HG02852 (cell line): ENCODE results near the gene LRRC73.
"Not testable (repeated sequence)": the region's sequence is repeated elsewhere in the genome, so short reads cannot be mapped to it uniquely, and the experiment has no call there.

Experiments used
- ATAC-seq: cut with Tn5 transposase; IDR thresholded peaks from one replicate; pipeline ENCODE4 v1.9.1; 2021; ENCODE audit warnings: mild to moderate bottlenecking, moderate library complexity; ENCODE audit not compliant: unreplicated experiment

The LRRC73 gene

DNA sequence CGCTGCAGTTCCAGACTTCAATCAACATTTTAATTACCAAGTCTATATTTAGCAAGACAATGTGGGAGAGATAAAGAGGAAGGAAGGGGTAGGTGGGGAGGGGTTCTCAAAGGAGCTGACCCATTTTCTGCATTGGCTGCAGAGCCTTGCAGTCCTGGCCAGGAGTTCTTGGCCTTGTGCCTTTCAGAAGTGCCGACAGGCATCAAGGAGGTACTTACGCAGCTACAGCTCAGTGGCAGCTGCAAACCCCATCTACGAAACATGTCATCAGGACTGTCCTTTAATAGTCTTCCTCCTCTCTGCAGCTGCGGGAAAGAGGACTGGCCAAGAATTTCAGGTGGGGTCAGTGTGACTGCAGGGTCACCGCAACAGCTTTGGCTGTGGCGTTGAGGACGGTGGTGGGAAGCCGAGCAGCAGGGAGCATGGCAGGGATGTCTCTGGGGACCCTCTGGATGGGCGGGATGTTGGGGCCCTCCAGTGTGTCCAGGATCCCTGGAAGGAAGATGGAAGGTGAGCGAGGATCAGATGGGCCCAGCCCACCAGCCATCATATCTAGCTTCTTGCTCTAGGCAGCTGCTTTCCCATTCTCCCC lies 1.8 kb upstream of the LRRC73 start:
- ATAC-seq: no peak

DNA sequence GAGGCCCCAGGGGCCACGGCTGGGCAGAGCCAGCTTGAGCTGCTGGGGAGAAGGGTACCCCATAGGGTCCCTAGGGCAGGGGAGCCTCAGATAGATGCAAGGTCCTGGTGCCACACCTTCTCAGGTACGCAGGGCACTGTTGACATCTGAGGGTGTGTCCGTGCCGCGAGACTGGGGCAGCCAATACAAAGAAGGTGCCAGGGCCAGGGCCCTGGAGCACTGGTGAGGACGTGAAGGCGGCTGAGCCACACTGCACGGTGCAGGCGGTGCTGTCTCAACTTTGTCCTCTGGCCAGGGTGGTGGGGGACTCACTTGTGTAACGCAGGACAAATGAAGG lies 649 bp upstream of the LRRC73 start:
- ATAC-seq: no peak

DNA sequence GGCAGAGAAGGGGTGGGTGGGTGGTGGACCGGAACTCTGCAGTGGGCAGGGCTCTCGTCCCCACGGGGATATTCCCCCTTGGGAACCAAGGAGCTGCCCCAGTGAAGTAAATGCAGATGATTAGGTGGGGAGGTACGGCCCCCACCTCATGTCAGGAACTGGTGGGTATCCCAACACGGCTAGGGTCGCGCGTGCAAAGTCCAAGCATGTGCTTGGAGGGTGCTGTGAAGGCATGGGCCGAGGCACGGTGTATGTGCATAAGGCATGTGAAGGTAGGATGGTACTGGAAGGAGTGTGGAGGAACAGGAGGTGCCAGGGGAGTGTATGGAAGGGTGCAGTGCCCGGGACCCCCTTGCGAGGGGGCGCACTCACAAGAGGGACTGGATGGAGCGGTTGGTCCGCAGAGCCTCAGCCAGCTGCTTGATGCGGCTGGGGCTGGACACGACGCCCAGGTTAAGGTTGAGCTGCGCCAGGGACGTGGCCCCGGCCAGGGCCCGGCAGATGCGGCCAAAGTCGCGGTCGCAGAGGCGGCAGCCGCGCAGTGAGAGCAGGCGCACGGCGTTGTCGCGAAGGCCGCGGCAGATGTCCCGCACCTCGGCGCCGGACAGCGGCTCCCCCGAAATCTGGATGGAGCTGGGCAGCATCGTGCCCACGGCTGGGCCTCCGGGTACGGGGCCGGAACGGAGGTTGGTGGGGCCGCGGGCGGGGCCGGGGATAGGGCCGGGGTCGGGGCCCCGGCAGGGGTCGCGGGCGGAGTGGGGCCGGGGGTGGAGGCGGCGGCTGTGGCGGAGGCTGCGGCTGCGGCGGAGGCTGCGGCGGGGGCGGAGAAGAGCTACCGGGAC lies 783 bp downstream of the LRRC73 start:
- ATAC-seq: peak; percentile 17

GRCh38 chr6:43508481-43509141 lies 1.5 kb downstream of the LRRC73 start:
- ATAC-seq: no peak

GRCh38 chr6:43506667-43507471 lies 3.3 kb downstream of the LRRC73 start:
- ATAC-seq: no peak

DNA sequence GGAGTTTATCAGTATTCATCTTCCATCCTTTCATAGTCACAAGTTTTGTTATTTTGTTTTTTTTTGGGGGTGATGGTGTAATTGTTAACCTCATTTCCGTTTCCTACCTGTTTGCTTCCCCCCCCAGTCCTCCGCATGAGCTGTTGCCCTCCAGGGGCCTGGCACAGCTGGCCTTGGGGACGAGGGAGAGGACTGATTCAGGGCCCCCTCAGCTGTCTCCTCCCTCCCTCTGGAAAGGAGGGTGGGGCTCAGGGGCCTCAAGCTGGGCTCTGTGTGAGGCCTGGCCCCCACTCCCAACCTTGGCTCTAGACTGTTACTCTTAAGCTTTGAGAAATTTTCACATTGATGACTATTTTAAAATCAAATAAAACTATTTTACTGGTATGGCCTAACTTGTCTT lies 4.0 kb downstream of the LRRC73 start:
- no peak for ATAC-seq

DNA sequence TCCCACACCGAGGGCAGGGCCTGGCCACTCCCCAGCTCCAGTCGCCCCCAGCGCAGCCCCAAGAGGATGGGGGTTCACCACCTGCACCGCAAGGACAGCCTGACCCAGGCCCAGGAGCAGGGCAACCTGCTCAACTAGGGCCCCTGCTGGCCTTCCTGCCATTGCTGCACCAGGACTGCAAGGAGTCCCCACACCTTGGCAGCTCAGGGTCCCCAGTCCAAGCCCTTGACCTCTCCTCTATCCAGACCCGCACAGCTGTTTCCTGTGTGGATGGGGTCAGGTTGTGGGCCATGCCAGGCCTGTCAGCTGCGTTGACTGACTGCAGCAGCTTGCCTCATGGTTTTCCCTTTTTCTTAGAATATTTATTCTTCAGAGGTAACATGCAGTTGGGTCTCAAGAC lies 4.4 kb downstream of the LRRC73 start:
- no peak for ATAC-seq

GRCh38 chr6:43504756-43505593 lies 5.2 kb downstream of the LRRC73 start:
- ATAC-seq: no peak

- no peak for ATAC-seq
These were observed 6.7 kb downstream of the LRRC73 start for GRCh38 chr6:43503443-43503842.

DNA sequence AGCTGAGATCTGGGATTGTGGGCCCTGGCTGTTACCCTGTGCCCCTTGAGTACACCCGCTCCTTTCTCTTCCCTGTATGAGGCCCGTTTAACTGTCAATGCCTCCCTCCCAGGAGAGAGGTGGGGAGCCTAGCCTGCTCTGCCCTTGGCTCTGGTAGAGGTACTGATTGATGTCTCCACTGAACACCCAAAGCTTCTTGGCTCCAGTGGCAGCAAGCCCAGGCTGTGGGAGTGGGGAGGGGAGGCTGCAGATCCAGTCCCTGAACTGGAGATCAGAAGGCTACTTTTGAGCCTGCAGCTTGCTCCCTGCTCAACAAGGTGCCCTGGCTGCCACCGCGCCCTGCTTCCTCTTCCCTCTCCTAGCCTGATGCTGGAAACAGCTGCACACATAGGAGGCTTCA lies 7.5 kb downstream of the LRRC73 start:
- no peak for ATAC-seq

- ATAC-seq: no peak
These were observed 9.2 kb downstream of the LRRC73 start for GRCh38 chr6:43500921-43501320.

DNA sequence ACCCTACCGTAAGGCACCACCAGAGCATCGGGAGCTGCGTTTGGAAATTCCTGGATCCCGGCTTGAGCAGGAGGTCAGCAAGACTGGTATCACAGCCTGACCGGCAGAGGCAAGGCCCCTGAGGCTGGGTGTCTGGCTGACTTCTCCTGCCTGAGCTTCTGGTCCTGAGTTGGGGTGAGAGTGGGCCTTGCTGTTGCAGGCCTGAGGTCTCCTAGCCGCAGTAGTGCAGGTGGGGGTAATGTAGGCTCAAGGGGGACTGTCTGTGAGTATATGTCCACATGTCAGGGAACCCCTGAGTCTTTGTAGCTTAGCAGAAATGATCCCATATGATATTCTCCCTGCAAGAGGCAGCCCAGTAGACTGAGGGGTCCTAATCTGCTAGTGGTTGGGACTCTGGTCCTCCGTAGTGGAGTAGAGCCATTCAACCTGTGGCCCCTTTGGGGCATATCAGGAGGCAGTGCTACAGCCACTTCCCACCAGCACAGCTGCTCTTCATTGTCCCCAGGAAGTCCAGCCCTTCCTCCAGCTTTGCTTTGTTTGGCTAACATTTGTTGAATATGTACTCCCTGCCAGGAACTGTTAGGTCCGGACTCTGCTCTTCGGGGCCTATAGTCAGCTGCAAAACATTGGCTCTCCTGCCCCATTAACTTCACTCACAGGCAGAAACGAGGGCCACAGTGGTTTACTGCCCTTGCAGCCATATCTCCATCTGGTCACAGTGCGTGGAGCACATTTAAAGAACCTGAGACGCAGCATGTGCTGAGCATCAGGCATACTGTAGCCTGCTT lies 10.9 kb downstream of the LRRC73 start:
- no peak for ATAC-seq

DNA sequence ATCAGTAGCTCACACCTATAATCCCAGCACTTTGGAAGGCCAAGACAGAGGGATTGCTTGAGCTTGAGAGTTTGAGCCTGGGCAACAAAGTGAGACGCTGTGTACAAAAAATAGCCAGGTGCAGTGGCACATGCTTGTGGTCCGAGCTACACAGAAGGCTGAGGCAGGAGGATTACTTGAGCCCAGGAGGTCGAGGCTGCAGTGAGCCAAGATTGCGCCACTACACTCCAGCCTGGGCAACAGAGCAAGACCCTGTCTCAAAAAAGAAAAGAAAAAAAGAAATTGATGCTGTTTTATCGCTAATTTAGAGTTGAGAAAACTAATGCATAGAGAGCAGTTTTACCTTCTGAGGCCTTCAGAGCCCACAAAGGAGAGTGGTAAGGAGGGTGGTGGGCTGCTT lies 11.9 kb downstream of the LRRC73 start:
- ATAC-seq: not testable (repeated sequence)

DNA sequence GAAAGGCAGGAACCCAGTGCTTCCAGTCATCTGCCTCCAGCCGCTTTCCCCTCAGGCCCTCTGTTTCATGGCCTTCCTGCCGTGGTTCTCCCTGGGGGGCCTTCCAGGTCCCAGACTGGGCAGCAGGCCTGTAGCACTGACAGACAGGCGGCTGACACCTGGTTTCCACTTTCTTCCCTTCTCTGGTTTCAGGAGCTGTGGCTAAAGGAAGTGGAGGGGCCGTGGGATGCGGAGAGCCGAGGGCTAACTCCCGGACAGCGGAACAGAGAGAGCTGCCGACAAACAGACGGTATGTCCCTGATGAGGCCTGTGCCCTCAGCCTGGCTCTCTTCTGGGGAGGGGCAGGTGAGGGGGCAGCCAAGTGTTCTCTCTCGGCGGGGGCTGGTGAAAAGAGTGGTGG lies 12.5 kb downstream of the LRRC73 start:
- no peak for ATAC-seq

GRCh38 chr6:43497129-43497396 lies 13.1 kb downstream of the LRRC73 start:
- ATAC-seq: no peak

DNA sequence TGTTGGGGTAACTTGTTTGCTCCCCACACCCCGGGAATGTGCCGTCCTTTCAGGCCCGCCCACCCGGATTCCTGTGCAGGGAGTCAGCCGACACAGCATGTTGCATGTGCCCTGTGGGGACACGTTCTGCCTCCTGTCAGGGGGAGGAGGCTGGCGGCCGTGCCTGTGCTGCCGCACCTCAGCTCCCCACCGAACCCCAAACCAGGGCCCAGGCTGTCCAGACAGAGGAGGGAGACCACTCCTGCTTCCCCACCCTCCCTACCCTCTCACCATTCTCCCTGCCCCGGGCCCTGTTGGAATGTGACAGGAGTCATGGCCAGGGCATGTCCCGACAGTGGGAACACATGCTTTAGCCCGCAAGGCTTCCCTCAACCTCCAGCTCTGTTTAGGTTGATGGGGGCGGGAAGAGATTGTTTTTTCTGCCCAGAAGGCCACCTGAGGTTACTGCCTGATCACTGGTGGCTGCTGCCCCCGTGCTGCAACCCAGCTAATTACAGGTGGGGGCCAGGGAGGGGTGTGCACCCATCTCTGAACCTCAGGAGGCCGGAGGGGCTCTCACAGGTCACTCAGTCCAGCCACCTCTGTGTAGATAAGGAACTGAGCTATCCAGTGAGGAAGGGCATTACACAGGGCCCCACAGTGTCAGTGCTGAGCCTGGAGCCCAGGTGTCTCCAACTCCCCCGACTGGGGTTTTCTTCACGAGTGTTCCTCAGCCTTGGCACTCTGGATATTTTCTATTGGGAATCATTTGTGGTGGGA lies 13.6 kb downstream of the LRRC73 start:
- ATAC-seq: no peak

DNA sequence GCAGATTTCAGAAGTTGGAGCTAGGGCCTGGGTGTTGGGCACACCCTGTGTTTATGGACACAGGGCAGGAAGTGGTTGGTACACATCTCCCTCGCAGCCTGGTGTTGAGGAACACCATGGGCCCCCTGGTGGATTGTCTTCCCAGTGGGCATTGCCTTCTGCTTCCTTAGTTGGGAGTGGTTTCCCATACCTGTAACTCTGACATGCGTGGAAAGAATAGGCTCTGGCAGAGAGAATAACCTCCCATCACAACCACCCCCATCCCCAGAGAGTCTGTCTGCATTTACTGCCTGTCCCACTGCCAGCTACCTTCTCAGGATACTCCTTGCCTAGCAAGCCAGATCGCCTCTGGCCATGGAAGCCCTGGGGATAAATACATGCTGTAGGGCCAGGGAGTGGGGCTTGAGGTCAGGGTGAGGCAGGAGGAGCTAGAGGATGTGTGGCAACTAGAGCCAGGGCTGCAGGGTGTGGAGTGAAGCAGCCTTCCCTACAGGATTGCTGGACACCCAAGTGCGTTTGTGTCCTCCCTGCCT lies 14.7 kb downstream of the LRRC73 start:
- ATAC-seq: no peak

DNA sequence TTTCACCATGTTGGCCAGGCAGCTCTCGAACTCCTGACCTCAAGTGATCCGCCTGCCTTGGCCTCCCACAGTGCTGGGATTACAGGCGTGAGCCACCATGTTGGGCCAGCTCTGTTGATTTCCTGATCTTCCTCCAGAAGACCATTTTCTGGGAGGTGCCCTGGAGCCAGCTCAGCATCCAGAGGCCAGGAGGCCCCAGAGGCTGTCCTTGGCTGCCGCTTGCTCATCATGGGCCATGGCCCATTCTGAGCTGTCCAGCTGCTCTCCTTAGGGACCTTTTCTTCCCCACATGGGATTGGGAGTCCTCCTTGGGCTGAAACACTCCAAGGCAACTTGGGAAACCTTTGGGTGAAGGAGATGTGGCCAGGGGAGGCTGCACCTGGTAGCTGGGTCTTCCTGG lies 15.4 kb downstream of the LRRC73 start:
- ATAC-seq: no peak

- no peak for ATAC-seq
These were observed 15.8 kb downstream of the LRRC73 start for GRCh38 chr6:43494321-43494720.
